ENCODE measurements around the gene NUP188.

- TF ChIP-seq CTCF (optimal IDR thresholded peaks at IDR 0.05 in 1 of 3, IDR thresholded peaks at IDR 0.05 in 1 of 3, conservative IDR thresholded peaks at IDR 0.05 in 1 of 3; ENCODE audit: extremely low read depth in 1 of 3, insufficient read depth in 2 of 3, low read length in 3 of 3) (no peak), EZH2 (IDR thresholded peaks at IDR 0.05; ENCODE audit: low read length) (no peak)
Measured at GRCh38 chr9:129052592-129052991, 105.1 kb downstream of the NUP188 start.
